ENCODE results near the gene SPTBN1. TPM values are rescaled to one million over a fixed set of nuclear protein-coding genes. Genes with fewer than 3 reads are reported as not detected.
A peak's percentile ranks its signal among the peaks of the same experiment; 100 is the strongest.

The SPTBN1 gene
- total and polyA plus RNA-seq, 2 of the 4 experiments (the other 2 are of a cell fraction) = 49.1 to 241 TPM

DNA sequence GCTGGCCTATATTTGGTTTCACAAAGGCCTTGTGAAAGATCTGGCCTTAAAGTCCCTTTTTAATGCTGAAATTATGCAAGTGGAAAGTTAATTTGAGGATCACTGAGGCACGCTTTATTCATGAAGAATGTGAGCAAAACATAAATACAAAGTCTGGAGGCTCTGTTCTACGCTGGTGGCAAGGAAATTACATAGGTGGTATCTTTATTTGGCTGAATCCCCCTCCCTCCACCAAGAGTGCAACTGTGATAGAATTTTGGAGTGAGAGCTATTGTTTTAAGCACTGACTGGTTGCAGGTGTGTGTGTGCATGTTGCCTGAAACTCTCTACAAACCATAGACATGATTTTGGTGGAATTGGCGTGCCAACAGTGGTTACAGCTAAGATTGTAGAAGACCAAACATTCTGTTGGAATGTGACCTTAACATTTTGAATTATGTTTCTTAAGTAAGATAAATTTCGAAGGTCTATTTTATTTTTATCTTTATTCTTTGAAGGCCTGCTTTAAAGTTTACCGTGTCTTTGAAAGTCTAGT lies 114.3 kb downstream of the SPTBN1 start:
- no peaks in the 10 kb centered on the region for H3K36me3 ChIP-seq (ENCODE audit: control insufficient read depth, insufficient read depth, low read length)
- H3K27ac ChIP-seq (ENCODE audit: insufficient read depth, low read length) = no peak overlapping the region
- peak overlapping the region; percentile 36; the same call in 1 of the 2 replicates for H3K4me2 ChIP-seq (ENCODE audit: low read depth, low read length)
- peak overlapping the region; percentile 68 for H2BK20ac ChIP-seq (ENCODE audit: low read depth, low read length)
- H3K23ac ChIP-seq (ENCODE audit: low read depth, low read length) = 0 out of 2 replicates have a peak overlapping the region, but pooled peaks have one; percentile 37
- ChIA-PET POLR2A (ENCODE audit: unreplicated experiment) (no interaction called here), CTCF (no interaction called here)
- H3K4me1 ChIP-seq (ENCODE audit: control insufficient read depth, insufficient read depth, low read length) = peaks cover 32% of the 10 kb centered on the region
- WGBS, 2 experiments (ENCODE audit: extremely low coverage in 2 of 2, insufficient read length in 1 of 2) = 60% methylated on average over 1 of the region's 5 CpGs; no CpG with 5 or more reads in 1 of the 2 experiments
- BruUV-seq (replicated peaks) = no TSS peak
- H3K14ac ChIP-seq (replicated peaks; ENCODE audit: low read depth, low read length) = peak overlapping the region; percentile 70
- no peak overlapping the region for H3K9ac ChIP-seq (ENCODE audit: low read depth, low read length)
- H2AFZ ChIP-seq (replicated peaks; ENCODE audit: low read length, poor library complexity) = no peak overlapping the region
- H2BK120ac ChIP-seq (ENCODE audit: low read depth, low read length) = peak overlapping the region; percentile 73
- ATAC-seq (ENCODE audit: low read depth) = no peak
- DNase-seq = no peak
- peaks cover 30% of the 10 kb centered on the region for H3K9me1 ChIP-seq (ENCODE audit: insufficient read depth, low read length)
- H2AK5ac ChIP-seq (ENCODE audit: low read depth, low read length) = peak overlapping the region; percentile 52; the same call in 1 of the 2 replicates
- H4K8ac ChIP-seq (ENCODE audit: low read depth in 2 of 2, low read length in 2 of 2) = peak overlapping the region in 1 of 2 experiments; percentile 42; a peak in 2 of 4 replicates
- H3K4ac ChIP-seq (ENCODE audit: low read depth, low read length) = peak overlapping the region; percentile 64
- H4K91ac ChIP-seq (ENCODE audit: insufficient read depth, low read depth, low read length) = peak overlapping the region; percentile 31; the same call in 1 of the 2 replicates
- H2AK9ac ChIP-seq (replicated peaks; ENCODE audit: low read depth, low read length, poor library complexity) = no peak overlapping the region
- in situ Hi-C loops (cut with MboI; ENCODE audit: low sequenced_read_pairs) = no loop called here
- H3K18ac ChIP-seq (ENCODE audit: low read depth, low read length) = peak overlapping the region; percentile 59; the same call in 1 of the 2 replicates
- H2BK15ac ChIP-seq (ENCODE audit: low read depth, low read length) = peak overlapping the region; percentile 20; the same call in 1 of the 3 replicates
- H3K79me1 ChIP-seq (ENCODE audit: low read depth in 1 of 2, low read length in 2 of 2) = peaks cover 45 to 82% of the 10 kb centered on the region in 2 experiments
- H3K56ac ChIP-seq (ENCODE audit: extremely low read depth, insufficient read depth, low read length) = peak overlapping the region; percentile 33; the same call in 1 of the 2 replicates
- peak overlapping the region; percentile 65 for H2BK5ac ChIP-seq (ENCODE audit: low read depth, low read length, poor library complexity, severe bottlenecking)
- no peaks in the 10 kb centered on the region for H3K9me3 ChIP-seq (ENCODE audit: control insufficient read depth, insufficient read depth, low read length)
- H4K20me1 ChIP-seq (ENCODE audit: insufficient read depth, low read length) = peaks cover 27% of the 10 kb centered on the region; the same call in 1 of the 2 replicates
- dilution Hi-C loops (cut with HindIII; ENCODE audit: low sequenced_read_pairs, unreplicated experiment) = no loop called here
- TF ChIP-seq MAZ (IDR thresholded peaks at IDR 0.05; ENCODE audit: borderline replicate concordance, low read depth, low read length) (no peak), RCOR1 (IDR thresholded peaks at IDR 0.05; ENCODE audit: insufficient replicate concordance, low read length) (no peak), RFX5 (IDR thresholded peaks at IDR 0.05; ENCODE audit: low read depth, low read length) (no peak), NFE2L2 (IDR thresholded peaks at IDR 0.05; ENCODE audit: low read depth, low read length) (no peak), ELK1 (IDR thresholded peaks at IDR 0.05; ENCODE audit: borderline replicate concordance, low read depth, low read length) (no peak), USF2 (IDR thresholded peaks at IDR 0.05; ENCODE audit: low read depth, low read length) (no peak), FOS (IDR thresholded peaks at IDR 0.05; ENCODE audit: low read depth, low read length) (no peak), MXI1 (IDR thresholded peaks at IDR 0.05; ENCODE audit: borderline replicate concordance, low read depth, low read length) (no peak)
- no peak overlapping the region for H3K4me3 ChIP-seq (ENCODE audit: insufficient read depth, low read depth, low read length)
- no peaks in the 10 kb centered on the region for H3K27me3 ChIP-seq (ENCODE audit: control insufficient read depth, insufficient read depth, low read length)
- no peak overlapping the region for H4K5ac ChIP-seq (ENCODE audit: low read depth, low read length)
- intact Hi-C loops (cut with micrococcal nuclease) = loop anchor here (5.0 kb wide), 1 partner anchor 238 kb away; a partner anchor contains a TSS

Data from IMR-90 (cell line).